Epithelial cell of esophagus (primary cell): ENCODE measurements around the gene KAZN.

Source experiments
- DNase-seq: peaks from one replicate; pipeline ENCODE4 v3.0.0; 2010; ENCODE audit warnings: low read depth
- H3K4me3 ChIP-seq: 2 replicates; pipeline ENCODE4 v1.5.1; 2011; ENCODE audit warnings: mild to moderate bottlenecking, low read length, control low read depth
- TF ChIP-seq, protein P1 (sequence below): IDR thresholded peaks from 2 replicates; pipeline ENCODE4 v1.5.1; 2011; ENCODE audit warnings: low read depth, mild to moderate bottlenecking, low read length, control low read depth, inconsistent platforms; ENCODE audit not compliant: insufficient read depth; ENCODE audit errors: missing control alignments

KAZN gene

DNA sequence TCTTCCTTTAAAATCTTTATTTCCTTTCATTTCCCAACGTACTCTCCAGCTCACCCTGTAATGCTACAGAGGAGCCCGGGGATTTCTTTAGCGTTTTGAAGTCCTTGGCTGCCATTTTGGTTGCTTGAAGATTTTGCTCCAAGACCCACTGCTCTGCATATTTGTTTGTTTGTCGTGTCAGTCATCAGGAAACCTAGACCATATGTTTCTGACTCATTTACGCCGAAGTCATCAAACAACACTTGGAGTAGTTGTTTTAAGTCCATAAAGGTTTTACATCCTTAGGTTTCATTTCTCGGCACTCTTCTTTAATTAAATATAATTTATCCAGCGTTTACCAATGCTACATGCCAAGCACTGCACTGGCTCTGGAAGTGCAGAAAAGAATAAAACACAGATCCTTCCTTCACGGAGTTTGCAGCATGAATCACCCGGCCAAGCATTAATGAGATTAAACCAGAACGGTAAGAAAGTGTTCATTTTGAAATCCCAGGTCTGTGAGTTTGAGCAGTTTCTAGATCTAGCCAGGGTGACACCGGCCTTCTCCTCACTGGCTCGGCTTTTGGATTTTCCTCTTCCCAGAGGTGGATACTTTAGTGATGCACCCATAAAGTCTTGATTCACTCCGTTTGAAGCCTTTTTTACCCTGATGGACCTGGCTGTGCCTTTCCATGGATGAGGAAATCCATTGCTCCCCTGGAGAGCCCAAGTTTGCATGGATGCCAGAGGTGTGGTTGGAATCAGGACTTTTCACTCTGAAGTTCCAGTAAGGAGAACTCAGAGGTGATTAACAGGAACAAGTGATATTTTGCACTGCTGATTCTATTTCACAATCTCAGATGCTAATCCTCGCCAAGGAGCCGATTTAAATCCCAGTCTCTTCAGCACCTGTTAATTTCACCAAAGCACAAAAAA is 109.3 kb downstream of the KAZN start:
- no peak for DNase-seq

DNA sequence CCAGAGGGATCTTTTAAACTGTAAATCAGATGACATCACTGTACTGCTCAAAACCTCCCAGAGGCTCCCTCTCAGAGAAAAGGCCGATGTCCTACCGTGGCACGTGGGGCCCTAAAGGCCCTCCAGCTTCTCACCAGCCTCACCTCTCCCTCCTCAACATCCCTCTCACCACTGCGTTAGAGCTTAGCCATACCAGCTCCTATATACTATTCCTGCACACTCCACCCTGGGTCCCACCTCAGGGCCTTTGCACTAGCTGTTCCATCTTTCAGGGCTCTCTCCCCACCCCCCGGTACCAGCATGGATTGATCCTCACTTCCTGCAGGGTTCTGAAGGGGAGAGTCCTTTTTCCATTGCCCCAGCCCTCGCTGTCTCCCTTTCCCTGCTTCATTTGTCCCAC is 111.8 kb downstream of the KAZN start:
- H3K4me3 ChIP-seq = no peak overlapping the region
- TF ChIP-seq, protein P1, sequence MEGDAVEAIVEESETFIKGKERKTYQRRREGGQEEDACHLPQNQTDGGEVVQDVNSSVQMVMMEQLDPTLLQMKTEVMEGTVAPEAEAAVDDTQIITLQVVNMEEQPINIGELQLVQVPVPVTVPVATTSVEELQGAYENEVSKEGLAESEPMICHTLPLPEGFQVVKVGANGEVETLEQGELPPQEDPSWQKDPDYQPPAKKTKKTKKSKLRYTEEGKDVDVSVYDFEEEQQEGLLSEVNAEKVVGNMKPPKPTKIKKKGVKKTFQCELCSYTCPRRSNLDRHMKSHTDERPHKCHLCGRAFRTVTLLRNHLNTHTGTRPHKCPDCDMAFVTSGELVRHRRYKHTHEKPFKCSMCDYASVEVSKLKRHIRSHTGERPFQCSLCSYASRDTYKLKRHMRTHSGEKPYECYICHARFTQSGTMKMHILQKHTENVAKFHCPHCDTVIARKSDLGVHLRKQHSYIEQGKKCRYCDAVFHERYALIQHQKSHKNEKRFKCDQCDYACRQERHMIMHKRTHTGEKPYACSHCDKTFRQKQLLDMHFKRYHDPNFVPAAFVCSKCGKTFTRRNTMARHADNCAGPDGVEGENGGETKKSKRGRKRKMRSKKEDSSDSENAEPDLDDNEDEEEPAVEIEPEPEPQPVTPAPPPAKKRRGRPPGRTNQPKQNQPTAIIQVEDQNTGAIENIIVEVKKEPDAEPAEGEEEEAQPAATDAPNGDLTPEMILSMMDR = no peak
- no peak for DNase-seq

More for the DNA sequence above, 109.3 kb downstream of the KAZN start:
- no peak overlapping the region for H3K4me3 ChIP-seq
- TF ChIP-seq, protein P1 = no peak

- H3K4me3 ChIP-seq = no peak overlapping the region
- no peak for DNase-seq
- TF ChIP-seq, protein P1 = no peak
These were observed 113.7 kb downstream of the KAZN start for GRCh38 chr1:14712136-14712535.

DNA sequence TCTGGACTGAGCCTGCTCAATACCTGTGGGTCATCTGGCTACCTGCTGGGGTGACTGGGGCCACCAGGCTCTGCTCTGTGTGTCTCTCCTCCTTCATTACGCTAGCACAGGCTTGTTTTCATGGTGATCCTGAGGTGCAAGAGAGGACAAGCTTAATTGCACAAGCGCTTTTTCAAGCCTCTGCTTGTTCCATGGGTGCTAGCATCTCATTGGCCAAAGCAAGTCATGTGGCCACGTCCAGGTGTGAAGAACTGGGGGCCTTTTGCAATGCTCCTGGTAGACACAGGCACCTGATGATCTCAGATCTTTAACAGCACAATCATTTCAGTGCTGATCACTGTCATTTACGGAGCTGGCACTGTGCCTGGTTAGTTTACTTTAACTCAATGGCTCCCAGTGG is 114.6 kb downstream of the KAZN start:
- TF ChIP-seq, protein P1 = no peak
- no peak overlapping the region for H3K4me3 ChIP-seq
- DNase-seq = peak; percentile 88

DNA sequence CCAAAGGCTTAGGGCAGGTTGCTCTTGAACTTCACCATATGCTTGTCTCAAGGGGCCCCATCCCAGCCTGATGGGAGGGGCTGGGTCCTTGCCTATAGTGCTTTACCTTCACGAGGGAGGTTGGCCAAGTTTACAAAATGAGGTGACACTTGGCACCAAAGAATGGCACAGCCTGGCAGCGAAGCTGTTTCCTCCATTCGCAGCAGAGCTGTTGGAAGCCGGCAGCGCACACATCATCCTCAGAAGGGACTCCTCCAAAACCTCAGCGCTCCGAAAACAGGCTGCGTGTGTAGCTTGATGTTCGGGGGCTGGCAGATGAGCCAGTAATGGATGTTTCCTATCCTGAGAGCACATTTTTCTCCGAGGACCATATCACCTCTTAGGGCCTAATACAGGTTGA is 116.8 kb downstream of the KAZN start:
- TF ChIP-seq, protein P1 = no peak
- DNase-seq = no peak
- H3K4me3 ChIP-seq = no peak overlapping the region

GRCh38 chr1:14715802-14716201 is 117.3 kb downstream of the KAZN start:
- no peak for DNase-seq
- TF ChIP-seq, protein P1 = no peak
- H3K4me3 ChIP-seq = no peak overlapping the region

DNA sequence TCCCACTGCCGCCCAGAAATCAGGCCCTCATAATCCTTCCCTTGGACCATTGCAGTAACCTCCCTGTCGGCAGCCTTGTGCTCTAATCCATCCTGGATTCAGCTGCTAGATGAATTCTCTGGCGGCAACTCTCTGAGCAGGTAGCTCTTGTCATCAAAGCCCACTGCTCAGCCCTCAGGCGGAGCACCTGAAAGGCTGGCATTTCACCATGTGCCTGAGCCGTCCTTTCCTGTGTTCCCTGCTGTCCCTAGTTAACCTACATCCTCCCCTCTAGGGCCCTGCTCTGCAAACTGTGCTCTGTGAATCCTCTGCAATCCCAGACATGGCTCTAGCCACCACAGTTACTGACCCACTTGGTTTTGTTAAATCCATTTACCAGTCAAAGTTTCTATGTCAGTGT is 118.0 kb downstream of the KAZN start:
- H3K4me3 ChIP-seq = no peak overlapping the region
- DNase-seq = no peak
- TF ChIP-seq, protein P1 = no peak
